GM18498 (cell line): ENCODE data around the gene SRD5A1.

Experiments used
- ATAC-seq: cut with Tn5 transposase; IDR thresholded peaks from one replicate; pipeline ENCODE4 v1.9.1; 2021; ENCODE audit warnings: mild to moderate bottlenecking, moderate library complexity; ENCODE audit not compliant: unreplicated experiment

Gene SRD5A1

GRCh38 chr5:6632888-6633468, at the start of gene SRD5A1, which contains the start of gene NSUN2:
TSS of gene SRD5A1 (plus strand) at chr5:6633440. CDS start at chr5:6633577, 137 bp downstream.
TSS of gene NSUN2 (minus strand) at chr5:6633044. CDS start at chr5:6632979, 65 bp downstream.
- peak; percentile 92 for ATAC-seq

- no peak for ATAC-seq
Observed at GRCh38 chr5:6584101-6584645, 49.1 kb upstream of the SRD5A1 start.

GRCh38 chr5:6584727-6585126, 48.5 kb upstream of the SRD5A1 start:
- ATAC-seq = no peak

GRCh38 chr5:6585168-6585567, 48.1 kb upstream of the SRD5A1 start:
- ATAC-seq = no peak

- ATAC-seq = no peak
Observed at GRCh38 chr5:6585939-6586646, 47.1 kb upstream of the SRD5A1 start.

GRCh38 chr5:6586647-6587042, 46.6 kb upstream of the SRD5A1 start:
- ATAC-seq = no peak

GRCh38 chr5:6587171-6587570, 46.1 kb upstream of the SRD5A1 start:
- no peak for ATAC-seq

- no peak for ATAC-seq
Observed at GRCh38 chr5:6590581-6590980, 42.7 kb upstream of the SRD5A1 start.

GRCh38 chr5:6591671-6592288, 41.5 kb upstream of the SRD5A1 start:
- no peak for ATAC-seq

GRCh38 chr5:6592601-6593000, 40.6 kb upstream of the SRD5A1 start:
- ATAC-seq = no peak

GRCh38 chr5:6593148-6594016, 39.9 kb upstream of the SRD5A1 start:
- no peak for ATAC-seq

- ATAC-seq = no peak
Observed at GRCh38 chr5:6594066-6594465, 39.2 kb upstream of the SRD5A1 start.

GRCh38 chr5:6595405-6595804, 37.8 kb upstream of the SRD5A1 start:
- ATAC-seq = no peak

- no peak for ATAC-seq
Observed at GRCh38 chr5:6596388-6596787, 36.9 kb upstream of the SRD5A1 start.

- no peak for ATAC-seq
Observed at GRCh38 chr5:6597557-6597956, 35.7 kb upstream of the SRD5A1 start.

- no peak for ATAC-seq
Observed at GRCh38 chr5:6598351-6598900, 34.8 kb upstream of the SRD5A1 start.

GRCh38 chr5:6599739-6600138, 33.5 kb upstream of the SRD5A1 start:
- no peak for ATAC-seq

- no peak for ATAC-seq
Observed at GRCh38 chr5:6601271-6601670, 32.0 kb upstream of the SRD5A1 start.

- no peak for ATAC-seq
Observed at GRCh38 chr5:6601816-6602215, 31.4 kb upstream of the SRD5A1 start.

GRCh38 chr5:6602441-6602840, 30.8 kb upstream of the SRD5A1 start:
- ATAC-seq = no peak

- ATAC-seq = no peak
Observed at GRCh38 chr5:6603643-6604042, 29.6 kb upstream of the SRD5A1 start.
